ENCODE data around the gene RHOJ.
"Not testable (repeated sequence)": the region's sequence is repeated elsewhere in the genome, so short reads cannot be mapped to it uniquely, and the experiment has no call there.

Gene RHOJ

DNA sequence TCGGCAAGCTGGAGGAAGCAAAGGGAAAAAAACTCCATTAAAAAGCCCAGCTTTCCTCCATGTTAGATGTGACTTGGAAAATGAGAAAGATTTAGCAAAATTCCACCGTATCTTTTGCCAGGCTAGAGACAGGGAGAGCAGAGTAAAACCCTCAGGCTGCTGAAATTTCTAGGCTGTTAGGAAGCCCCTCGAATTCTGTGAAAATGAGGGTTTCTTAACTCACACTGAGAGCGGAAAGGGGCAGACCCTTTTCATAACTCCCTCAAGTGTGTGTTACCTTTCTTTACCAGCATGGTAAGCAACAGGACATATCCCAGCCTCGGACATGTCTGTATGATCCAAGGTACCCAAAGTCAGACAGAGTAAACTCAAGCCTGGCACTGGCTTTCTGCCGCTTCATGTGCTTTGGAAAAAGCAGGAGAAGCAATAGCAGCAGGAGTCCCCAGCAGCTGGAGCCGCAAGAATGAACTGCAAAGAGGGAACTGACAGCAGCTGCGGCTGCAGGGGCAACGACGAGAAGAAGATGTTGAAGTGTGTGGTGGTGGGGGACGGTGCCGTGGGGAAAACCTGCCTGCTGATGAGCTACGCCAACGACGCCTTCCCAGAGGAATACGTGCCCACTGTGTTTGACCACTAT lies at the start of gene RHOJ:
Gene RHOJ (plus strand): TSS at position 37 of the 637 bp plus-strand sequence. CDS start 427 bp downstream, at position 464.
- DNase-seq, result no peak

DNA sequence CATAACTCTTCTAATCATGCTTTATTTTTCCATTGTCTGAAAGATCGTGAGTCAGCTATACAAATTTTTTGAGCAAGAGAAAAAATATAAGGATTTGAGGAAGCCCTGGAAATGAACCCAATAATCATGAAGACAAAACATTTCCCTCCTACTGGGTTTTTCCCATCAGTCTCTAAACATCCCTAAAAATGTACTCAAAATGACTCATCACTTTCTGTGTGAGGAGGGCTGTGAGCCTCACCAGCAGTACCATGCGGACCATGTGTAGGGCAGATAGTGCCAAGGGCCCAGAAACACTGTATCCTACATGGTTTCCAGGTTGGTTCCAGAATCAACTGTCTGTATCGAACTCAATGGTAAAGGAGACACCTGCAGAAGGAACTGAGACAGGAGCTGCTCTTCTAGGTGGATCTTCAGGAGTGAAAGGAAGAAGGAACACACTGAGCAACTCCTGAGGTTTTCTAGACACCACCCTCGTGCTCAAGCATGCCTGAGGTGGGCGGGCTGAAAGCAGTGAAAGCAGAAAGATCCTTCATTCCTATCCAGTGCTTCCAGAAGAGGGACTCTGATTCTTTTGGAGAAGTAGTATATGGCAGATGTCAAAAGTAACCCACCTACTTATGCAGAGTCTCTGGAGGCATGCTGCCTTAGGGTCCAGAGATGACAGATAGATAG lies 48.6 kb upstream of the RHOJ start:
- DNase-seq, result no peak

- no peak for DNase-seq
These were observed 47.0 kb upstream of the RHOJ start for GRCh38 chr14:63157195-63157594.

- no peak for DNase-seq
These were observed 40.9 kb upstream of the RHOJ start for GRCh38 chr14:63163306-63163705.

DNA sequence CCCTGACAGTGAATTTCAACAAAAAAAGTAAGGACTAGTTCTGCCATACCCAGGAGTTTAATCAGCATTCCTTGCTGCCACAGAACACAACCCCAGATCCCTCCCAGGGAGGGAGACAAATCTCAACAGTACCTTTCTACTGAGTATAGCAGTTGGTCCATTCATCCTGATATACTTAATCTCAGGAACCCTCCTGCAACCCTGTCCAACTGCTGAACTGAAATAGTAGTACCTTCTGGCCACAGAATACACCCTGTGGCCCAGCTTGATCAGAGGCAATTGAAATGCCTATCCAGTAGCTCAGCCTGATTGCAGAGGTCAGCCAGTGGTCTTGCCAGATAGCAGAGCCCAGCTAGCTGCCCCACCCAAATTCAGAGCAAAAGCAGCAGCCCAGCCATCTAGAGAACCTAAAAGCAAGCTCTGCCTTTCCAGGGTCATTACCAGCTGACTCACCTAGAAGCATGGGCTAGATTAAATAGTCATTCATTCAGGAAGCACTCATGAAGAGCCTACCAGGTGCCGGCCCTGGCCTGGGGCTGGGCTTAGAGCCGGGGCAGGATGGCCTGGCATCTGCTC lies 40.0 kb upstream of the RHOJ start:
- DNase-seq, result no peak

DNA sequence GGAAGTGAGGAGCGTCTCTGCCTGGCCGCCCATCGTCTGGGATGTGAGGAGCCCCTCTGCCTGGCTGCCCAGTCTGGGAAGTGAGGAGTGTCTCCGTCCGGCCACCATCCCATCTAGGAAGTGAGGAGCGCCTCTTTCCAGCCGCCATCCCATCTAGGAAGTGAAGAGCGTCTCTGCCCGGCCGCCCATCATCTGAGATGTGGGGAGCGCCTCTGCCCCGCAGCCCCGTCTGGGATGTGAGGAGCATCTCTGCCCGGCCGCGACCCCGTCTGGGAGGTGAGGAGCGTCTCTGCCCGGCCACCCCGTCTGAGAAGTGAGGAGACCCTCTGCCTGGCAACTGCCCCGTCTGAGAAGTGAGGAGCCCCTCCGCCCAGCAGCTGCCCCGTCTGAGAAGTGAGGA lies 39.0 kb upstream of the RHOJ start:
- not testable (repeated sequence) for DNase-seq

DNA sequence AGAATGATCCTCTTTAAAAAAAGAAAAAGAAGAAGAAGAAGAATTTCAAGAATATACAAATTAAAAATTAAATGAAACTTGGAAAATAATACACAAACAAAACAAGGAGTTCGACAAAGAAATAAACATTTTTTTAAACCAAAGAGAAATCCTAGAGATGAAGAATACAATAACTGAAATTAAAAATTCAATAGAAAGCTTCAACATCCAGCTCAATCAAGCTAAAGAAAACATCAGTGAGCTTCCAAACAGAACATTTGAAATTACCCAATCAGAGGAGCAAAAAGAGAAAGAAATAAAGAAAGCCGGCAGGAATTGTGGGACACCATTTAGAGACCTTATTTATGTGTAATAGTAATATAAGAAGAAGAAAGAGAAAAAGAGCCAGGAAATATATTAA lies 37.2 kb upstream of the RHOJ start:
- DNase-seq, result no peak

GRCh38 chr14:63174760-63175191 lies 29.5 kb upstream of the RHOJ start:
- DNase-seq, result peak; percentile 35

DNA sequence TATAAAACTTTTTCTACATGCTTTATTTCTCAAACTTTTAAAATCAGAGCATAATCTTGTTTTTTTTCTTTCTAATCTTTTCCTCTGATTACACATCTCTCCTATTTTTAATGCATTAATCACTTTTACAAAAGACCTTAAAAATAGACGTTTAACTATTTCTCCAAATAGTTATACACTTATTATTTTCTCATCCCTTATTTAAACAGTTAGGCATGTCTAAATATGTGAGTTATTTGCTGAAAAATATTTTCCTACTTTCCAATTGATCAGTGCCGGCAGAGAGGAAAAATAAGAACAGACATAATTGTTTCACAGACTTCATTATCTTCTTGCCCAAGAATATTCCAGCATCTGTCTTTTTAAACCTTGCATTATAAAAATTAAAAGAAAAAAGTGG lies 28.7 kb upstream of the RHOJ start:
- no peak for DNase-seq

DNA sequence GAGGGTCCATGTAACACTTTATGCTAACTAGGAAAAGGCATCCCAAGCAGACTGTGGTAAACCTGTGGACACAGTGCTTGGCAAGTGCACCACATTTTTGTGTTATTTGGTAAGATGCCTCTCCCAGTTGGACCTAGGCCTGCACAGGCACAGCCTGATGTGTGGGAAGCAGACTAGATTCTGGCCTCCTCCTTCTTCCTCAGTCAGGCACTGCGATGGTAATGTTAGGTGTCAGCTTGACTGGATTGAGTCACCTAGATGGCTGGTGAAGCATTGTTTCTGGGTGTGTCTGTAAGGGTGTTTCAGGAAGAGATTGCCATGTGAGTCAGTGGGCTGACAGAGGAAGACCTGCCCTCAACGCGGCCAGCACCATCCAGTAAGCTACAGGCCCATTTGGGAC lies 25.3 kb upstream of the RHOJ start:
- no peak for DNase-seq

DNA sequence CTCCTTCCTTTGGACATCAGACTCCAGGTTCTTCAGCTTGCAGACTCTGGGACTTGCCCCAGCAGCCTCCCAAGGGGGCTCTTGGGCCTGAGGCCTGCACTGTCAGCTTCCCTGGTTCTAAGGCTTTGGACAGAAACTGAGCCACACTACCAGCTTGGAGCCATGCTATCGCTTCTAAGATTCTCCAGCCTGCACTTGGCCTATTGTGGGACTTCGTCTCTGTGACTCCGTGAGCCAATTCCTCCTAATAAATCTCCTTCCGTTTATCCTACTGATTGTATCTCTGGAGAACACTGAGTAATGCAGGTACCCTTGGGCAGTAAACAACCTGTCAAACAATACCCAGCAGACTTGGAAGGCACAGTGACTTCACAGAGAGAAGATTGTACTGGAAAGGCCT lies 24.9 kb upstream of the RHOJ start:
- no peak for DNase-seq

DNA sequence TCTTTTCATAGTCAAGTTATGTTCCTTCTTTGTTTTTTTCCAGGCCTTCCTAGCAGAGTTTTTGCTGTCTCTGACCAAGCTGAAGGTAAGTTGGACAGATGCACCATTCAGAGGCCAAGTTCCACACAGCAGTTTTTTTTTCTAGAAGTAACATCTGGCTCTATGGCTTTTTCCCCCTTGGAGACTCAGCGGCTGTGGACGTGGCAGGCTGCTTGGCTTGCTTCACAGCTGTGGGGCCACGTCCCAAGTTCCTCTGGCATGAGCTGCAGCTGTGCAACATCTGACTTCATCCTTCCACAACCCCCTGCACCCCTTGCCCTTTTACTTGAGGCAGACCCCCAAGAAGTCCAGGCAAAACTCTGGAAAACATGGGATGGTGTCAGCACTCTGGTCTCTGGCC lies 24.2 kb upstream of the RHOJ start:
- no peak for DNase-seq

DNA sequence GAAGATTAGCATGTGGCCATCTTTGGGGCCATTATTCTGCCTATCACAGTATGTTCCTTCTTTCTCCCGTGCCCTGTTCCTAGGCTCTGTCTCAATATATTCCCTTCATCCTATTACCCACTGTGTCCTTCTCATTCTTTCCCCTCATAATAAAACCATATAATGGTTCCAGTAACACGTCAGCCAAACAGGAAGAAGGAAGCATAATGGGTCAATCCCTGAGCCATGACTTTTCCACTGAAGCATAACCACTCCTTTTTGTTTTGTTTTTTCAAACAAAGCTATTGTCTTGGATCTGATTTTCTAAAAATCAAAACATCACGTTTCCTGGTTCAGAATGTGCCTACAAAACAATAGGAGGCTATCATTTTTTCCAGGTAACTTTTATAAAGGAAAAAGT lies 21.3 kb upstream of the RHOJ start:
- no peak for DNase-seq

DNA sequence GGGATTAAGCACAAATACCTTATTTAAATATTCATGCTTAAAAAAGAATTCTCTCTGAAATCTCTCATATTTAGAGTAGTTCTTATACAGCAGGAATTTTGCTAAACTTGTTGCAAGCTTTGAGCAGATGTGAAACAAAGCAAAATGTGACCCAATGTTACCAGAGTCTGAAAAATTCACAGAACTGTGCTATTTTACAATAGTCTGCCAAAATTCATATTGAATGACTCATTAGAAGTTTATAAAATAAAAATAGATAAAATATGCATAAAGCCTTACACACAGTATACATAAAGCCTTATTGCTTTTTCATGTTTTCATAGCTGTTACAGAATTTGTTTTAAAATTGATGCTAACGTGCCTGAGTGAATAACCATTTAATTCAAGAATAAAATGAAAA lies 17.8 kb upstream of the RHOJ start:
- no peak for DNase-seq

- DNase-seq, result no peak
These were observed 13.0 kb upstream of the RHOJ start for GRCh38 chr14:63191211-63191610.

DNA sequence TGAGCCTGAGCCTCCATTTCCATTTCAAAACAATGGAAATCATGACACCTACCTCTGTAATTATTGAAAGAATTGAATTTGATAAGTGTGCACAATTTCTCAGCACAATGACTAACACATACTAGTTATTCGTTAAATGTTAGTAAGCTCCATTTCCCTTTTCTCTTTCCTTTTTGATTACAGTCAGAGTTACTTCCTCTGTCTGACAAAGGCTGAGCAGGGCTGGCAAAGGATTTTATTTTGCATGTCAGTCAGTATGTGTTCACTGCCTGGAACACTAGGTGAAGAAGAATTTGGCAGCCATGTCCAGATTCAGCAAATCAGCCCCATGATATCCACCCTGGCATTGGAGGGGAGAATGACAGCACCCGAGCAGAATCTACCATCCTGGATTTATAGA lies 12.2 kb upstream of the RHOJ start:
- DNase-seq, result no peak

- no peak for DNase-seq
These were observed 11.0 kb upstream of the RHOJ start for GRCh38 chr14:63193236-63193635.

DNA sequence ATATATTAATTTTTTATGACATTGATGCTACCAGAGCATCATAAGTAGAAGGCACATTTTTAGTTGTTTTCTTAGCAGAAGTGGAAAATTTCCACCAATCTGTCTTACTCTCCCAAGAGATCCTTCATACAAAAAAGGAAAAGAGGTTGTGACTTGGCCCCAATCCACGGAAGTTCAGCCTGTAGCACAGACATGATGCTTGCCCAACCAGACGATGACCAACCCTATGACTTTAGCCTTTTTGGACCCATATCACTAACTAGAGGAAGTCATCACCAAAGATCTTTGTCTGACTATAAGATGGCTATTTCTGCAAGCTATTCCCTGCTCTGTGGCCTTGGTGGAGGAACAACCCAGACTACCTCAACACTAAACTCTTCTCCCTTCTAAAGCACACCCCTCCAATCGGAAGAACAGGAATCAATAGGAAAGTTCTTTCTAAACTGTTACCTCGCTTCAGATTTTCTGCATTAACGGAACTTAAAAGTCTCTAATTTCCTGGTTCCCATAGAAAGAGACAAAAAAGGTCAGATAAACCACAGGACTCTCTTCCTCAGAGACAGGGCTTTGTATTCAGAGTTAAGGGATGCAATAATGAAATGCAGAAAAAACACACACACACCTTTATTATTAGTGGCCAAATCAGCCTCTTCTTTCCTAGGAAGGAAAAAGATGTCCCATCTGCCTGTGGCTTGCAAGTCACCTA lies 4.1 kb upstream of the RHOJ start:
- DNase-seq, result no peak

- no peak for DNase-seq
These were observed 3.5 kb upstream of the RHOJ start for GRCh38 chr14:63200767-63201166.

GRCh38 chr14:63203015-63203414 lies 1.2 kb upstream of the RHOJ start:
- no peak for DNase-seq

- DNase-seq, result no peak
These were observed 431 bp upstream of the RHOJ start for GRCh38 chr14:63203618-63204406.

DNA sequence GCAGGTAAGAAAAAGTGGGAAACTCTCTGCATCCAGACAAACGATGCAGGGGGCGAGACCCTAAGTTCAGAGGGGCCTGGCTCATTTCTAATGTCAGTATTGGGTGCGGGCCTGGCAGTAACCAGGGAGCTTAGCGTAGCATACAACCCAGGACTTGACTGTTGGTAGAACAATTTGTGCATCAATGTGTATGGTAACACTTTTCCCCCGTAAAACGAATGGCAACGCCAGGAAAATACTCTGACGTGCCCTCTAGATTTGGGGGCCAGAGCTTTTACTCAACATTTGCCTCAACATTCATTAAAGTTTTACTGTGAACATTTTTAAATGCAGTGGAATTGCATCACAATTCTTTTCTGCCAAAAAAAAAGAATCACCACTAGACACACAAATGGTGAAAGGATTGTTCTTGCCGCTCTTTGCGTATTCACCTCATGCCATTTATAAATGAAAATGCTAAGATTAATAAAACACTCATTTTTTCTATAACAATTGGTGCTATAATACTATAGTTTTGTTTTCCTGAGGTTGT lies 867 bp downstream of the RHOJ start:
- DNase-seq, result no peak

DNA sequence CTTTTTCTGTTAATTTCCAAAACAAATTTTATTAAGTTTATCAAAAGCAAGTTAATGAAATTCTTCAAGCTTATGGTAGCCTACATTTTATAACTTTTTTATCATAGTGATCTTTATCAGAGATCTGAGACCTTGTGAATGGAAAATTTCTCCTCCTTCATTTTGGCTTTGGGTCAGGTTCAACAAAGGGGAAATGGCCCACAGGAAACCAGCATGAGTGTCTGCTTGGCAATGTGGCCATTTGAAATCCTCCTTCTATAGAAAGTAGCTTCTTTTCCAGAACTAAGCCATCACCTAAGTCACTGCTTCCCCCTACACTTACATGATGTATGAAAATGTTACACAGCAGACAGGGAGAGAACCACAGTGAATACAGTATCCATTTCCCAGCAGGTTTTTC lies 1.6 kb downstream of the RHOJ start:
- no peak for DNase-seq

Measured in NCI-H1436 (cell line).